ENCODE results near the gene GOT1. TPM values are rescaled to one million over a fixed set of nuclear protein-coding genes. Genes with fewer than 3 reads are reported as not detected.

GOT1 gene
- total RNA-seq, 1 experiment from 2014 or later = 59.8 TPM

DNA sequence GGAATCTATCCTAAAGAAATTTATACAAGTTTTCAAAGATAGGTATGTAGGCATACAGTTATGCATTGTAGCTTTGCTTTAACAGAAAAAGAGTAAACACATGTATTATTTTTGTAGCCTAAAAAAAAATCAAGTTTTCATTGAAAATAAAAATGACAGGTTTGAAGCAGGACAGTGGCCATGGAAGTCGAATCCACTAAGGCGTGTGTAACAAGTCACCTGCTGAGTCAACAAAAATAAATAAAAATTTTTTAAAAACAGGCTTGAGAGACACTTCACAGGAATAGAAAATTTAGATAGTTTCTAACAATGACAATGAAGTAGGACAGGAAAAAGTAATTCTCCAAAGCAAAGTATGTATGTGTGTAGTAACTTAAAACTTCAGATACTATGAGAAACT lies 8.5 kb upstream of the GOT1 start:
- CTCF ChIA-PET = no interaction called here
- POLR2A ChIA-PET = no interaction called here
- Mint-ChIP-seq H3K4me1 (ENCODE audit: low read depth, unreplicated experiment) (no peaks in the 10 kb centered on the region), H3K27ac (ENCODE audit: unreplicated experiment) (no peak overlapping the region), H3K36me3 (ENCODE audit: insufficient read depth, unreplicated experiment) (no peaks in the 10 kb centered on the region), H3K4me3 (ENCODE audit: unreplicated experiment) (no peak overlapping the region), H3K27me3 (ENCODE audit: insufficient read depth, unreplicated experiment) (no peaks in the 10 kb centered on the region), H3K9me3 (ENCODE audit: unreplicated experiment) (no peaks in the 10 kb centered on the region)
- no peak for DNase-seq
- Histone ChIP-seq H3K4me1 (no peaks in the 10 kb centered on the region), H3K9me3 (no peaks in the 10 kb centered on the region), H3K27me3 (replicated peaks; ENCODE audit: control insufficient read depth, insufficient read depth, low read length) (no peaks in the 10 kb centered on the region), H3K4me3 (ENCODE audit: low read depth, low read length) (no peak overlapping the region), H3K36me3 (ENCODE audit: control insufficient read depth, insufficient read depth, low read length) (no peaks in the 10 kb centered on the region; the same call in 1 of the 2 replicates)
- intact Hi-C loops (cut with micrococcal nuclease; ENCODE audit: unreplicated experiment) = loop anchor here (10.0 kb wide), 1 partner anchor 256 kb away; no protein-coding TSS in a partner anchor
- TF ChIP-seq, protein P1, sequence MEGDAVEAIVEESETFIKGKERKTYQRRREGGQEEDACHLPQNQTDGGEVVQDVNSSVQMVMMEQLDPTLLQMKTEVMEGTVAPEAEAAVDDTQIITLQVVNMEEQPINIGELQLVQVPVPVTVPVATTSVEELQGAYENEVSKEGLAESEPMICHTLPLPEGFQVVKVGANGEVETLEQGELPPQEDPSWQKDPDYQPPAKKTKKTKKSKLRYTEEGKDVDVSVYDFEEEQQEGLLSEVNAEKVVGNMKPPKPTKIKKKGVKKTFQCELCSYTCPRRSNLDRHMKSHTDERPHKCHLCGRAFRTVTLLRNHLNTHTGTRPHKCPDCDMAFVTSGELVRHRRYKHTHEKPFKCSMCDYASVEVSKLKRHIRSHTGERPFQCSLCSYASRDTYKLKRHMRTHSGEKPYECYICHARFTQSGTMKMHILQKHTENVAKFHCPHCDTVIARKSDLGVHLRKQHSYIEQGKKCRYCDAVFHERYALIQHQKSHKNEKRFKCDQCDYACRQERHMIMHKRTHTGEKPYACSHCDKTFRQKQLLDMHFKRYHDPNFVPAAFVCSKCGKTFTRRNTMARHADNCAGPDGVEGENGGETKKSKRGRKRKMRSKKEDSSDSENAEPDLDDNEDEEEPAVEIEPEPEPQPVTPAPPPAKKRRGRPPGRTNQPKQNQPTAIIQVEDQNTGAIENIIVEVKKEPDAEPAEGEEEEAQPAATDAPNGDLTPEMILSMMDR (IDR thresholded peaks at IDR 0.05; ENCODE audit: insufficient read depth in 1 of 2, low read depth in 1 of 2, low read length in 1 of 2, severe bottlenecking in 1 of 2, unreplicated experiment in 1 of 2) = no peak
- no TSS peak for BruUV-seq (replicated peaks)

DNA sequence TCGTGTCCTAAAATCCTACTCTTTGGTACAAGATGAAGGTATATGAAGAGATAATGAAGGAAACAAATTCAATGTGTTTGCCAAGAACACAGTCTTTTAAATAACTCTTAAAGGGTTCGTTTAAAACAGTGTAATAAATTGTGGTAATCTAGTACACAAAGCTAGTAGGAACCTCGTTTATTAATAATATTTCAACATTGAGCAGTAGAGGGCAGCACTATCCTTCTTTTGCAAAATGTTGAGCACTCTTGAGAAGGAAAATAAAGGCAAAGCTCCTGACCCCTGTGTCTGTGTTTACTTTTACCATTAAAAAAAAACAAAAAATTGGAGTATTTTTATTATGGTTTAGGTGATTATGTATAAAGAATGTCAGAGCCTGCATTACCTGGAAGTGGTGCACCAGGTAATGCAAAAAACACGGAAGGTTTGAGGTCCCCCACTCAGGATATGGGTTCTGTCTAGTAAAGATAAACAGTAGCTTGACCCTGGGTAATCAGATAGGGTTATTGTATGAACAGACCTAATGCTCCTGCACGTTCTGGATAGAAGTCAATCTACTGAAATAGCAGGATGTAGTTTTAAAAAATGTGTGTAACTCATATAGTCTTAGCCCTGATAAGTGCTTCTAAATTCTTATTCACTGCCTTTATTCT lies 5.7 kb upstream of the GOT1 start:
- POLR2A ChIA-PET = interaction anchor here (0.9 kb wide), 1 partner anchor 297 kb away, joined by 11 read pairs; no protein-coding TSS in a partner anchor
- Mint-ChIP-seq H3K9me3 (ENCODE audit: unreplicated experiment) (no peaks in the 10 kb centered on the region), H3K27me3 (ENCODE audit: insufficient read depth, unreplicated experiment) (no peaks in the 10 kb centered on the region), H3K27ac (ENCODE audit: unreplicated experiment) (no peak overlapping the region), H3K4me3 (ENCODE audit: unreplicated experiment) (no peak overlapping the region), H3K4me1 (ENCODE audit: low read depth, unreplicated experiment) (no peaks in the 10 kb centered on the region), H3K36me3 (ENCODE audit: insufficient read depth, unreplicated experiment) (peaks cover 5% of the 10 kb centered on the region)
- H3K36me3 ChIP-seq (ENCODE audit: control insufficient read depth, insufficient read depth, low read length) = no peaks in the 10 kb centered on the region; the same call in 1 of the 2 replicates
- peak in 1 of 2 experiments; percentile 60 for DNase-seq
- CTCF ChIA-PET = interaction anchor here (0.6 to 2.0 kb wide), 22 partner anchors 15 to 1162 kb away, joined by 3 to 12 read pairs (median 4); partner anchors contain the start of genes ENTPD7 and SLC25A28
- intact Hi-C loops (cut with micrococcal nuclease; ENCODE audit: unreplicated experiment) = loop anchor here (1.0 to 10.0 kb wide), 4 partner anchors 112 to 259 kb away; no protein-coding TSS in a partner anchor
- no peaks in the 10 kb centered on the region for H3K9me3 ChIP-seq
- TF ChIP-seq, protein P1 (IDR thresholded peaks at IDR 0.05; ENCODE audit: insufficient read depth in 1 of 2, low read depth in 1 of 2, low read length in 1 of 2, severe bottlenecking in 1 of 2, unreplicated experiment in 1 of 2) = peak; percentile 32 to 49
- no peaks in the 10 kb centered on the region for H3K4me1 ChIP-seq
- no TSS peak for BruUV-seq (replicated peaks)
- H3K27me3 ChIP-seq (replicated peaks; ENCODE audit: control insufficient read depth, insufficient read depth, low read length) = no peaks in the 10 kb centered on the region
- no peak overlapping the region for H3K4me3 ChIP-seq (ENCODE audit: low read depth, low read length)

DNA sequence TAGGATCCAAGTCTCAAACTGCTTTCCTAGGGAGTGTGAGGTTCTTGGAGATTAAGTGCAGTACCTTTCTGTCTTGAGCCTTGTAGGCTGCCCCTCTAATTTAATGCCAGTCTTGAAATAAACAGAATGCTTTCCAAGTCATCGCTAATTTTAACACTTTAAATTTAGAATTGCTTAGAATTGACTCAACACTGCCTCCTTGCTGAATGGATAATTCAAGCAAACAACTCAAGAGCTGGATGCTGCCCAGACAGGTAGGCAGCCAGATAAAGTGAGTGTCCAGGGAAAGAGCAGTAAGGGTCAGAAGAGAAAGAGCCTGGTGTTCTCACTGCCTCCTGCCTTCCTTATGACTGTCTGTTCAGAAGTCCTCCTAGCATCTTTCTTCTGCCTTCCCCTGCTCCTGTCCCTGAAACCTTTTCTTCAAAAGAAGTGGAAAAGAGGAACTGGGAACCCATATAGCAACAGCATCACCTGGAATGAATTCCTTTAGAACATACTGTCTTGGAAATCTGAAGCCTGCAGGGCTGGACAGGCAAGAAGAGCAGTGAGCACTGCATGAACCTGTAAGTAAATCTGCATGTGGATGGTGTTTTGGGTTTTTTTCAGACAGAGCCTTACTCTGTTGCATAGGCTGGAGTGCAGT lies 3.1 kb upstream of the GOT1 start:
- no peak for DNase-seq
- no peaks in the 10 kb centered on the region for H3K9me3 Mint-ChIP-seq (ENCODE audit: unreplicated experiment)
- H3K27ac Mint-ChIP-seq (ENCODE audit: unreplicated experiment) = no peak overlapping the region
- H3K4me3 ChIP-seq (ENCODE audit: low read depth, low read length) = no peak overlapping the region
- intact Hi-C loops (cut with micrococcal nuclease; ENCODE audit: unreplicated experiment) = loop anchor here (10.0 kb wide), 1 partner anchor 261 kb away; no protein-coding TSS in a partner anchor
- H3K27me3 Mint-ChIP-seq (ENCODE audit: insufficient read depth, unreplicated experiment) = no peaks in the 10 kb centered on the region
- no peaks in the 10 kb centered on the region; the same call in 1 of the 2 replicates for H3K4me1 ChIP-seq
- peaks cover 29% of the 10 kb centered on the region for H3K36me3 Mint-ChIP-seq (ENCODE audit: insufficient read depth, unreplicated experiment)
- H3K36me3 ChIP-seq (ENCODE audit: control insufficient read depth, insufficient read depth, low read length) = no peaks in the 10 kb centered on the region; the same call in 1 of the 2 replicates
- H3K4me3 Mint-ChIP-seq (ENCODE audit: unreplicated experiment) = no peak overlapping the region
- POLR2A ChIA-PET = no interaction called here
- H3K4me1 Mint-ChIP-seq (ENCODE audit: low read depth, unreplicated experiment) = peaks cover 12% of the 10 kb centered on the region
- no peaks in the 10 kb centered on the region for H3K9me3 ChIP-seq
- TF ChIP-seq, protein P1 (IDR thresholded peaks at IDR 0.05; ENCODE audit: insufficient read depth in 1 of 2, low read depth in 1 of 2, low read length in 1 of 2, severe bottlenecking in 1 of 2, unreplicated experiment in 1 of 2) = no peak
- no TSS peak for BruUV-seq (replicated peaks)
- no peaks in the 10 kb centered on the region for H3K27me3 ChIP-seq (replicated peaks; ENCODE audit: control insufficient read depth, insufficient read depth, low read length)
- CTCF ChIA-PET = interaction anchor here (0.6 to 1.0 kb wide), 2 partner anchors 124 to 1943 kb away, joined by 3 read pairs; no protein-coding TSS in a partner anchor

Data from Caco-2 (cell line).